Measurements from ENCODE around the gene PASK.

GRCh38 chr2:241069821-241070281 is 79.4 kb downstream of the PASK start:
- TF ChIP-seq EZH2 (IDR thresholded peaks at IDR 0.05; ENCODE audit: insufficient read depth, poor library complexity, severe bottlenecking), result no peak
- no peak for TF ChIP-seq EZH2phosphoT487 (IDR thresholded peaks at IDR 0.05; ENCODE audit: insufficient read depth, low read depth)
